Right lobe of liver (tissue), 4 donors: ENCODE data around the gene CNTN5.

ENCODE experiments used
- CTCF ChIP-seq, 4 donors: fragments of 200-600 bp in 3 of 4; fragments of 450-650 bp in 1 of 4; IDR thresholded peaks; one replicate each; pipeline versions ENCODE4 v1.5.1 to v1.8.0; 2016 to 2022; ENCODE audit warnings: antibody characterized with exemption in 4 of 4, mild to moderate bottlenecking in 2 of 4
- POLR2A ChIP-seq: fragments of 450-650 bp; IDR thresholded peaks from one replicate; pipeline ENCODE4 v1.6.1; 2017; ENCODE audit warnings: antibody characterized with exemption, mild to moderate bottlenecking
- donor health status: DM: no; HTN: no; CAD: no.
- donor health status: DM: no; HTN: no; CAD: no.
- donor health status: DM: no; HTN: yes; CAD: no.

DNA sequence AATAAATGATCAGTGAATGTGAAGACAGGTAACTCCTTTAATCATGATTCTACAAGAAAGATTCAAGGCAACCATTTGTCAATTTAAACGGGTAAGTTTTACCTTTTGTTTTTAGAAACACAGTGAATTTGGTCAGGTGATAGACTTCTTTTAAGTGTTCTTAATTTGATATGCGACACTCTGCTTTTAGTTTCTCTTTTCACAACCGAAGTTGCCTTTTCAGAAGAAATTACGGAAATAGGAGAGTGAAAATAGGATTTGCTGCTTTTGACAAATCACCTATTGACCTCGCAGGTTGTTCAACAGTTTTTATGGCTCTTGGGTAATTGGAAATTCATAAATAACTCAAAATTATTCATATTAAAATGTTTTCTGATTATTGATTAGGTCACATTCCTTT, 142.1 kb downstream of the CNTN5 start:
- TF ChIP-seq CTCF (IDR thresholded peaks at IDR 0.05): no peak
- no peak for TF ChIP-seq POLR2A
